Lower lobe of right lung (tissue), 2 donors: ENCODE data around the gene GTF2A2. TPM values are rescaled to one million over a fixed set of nuclear protein-coding genes. Genes with fewer than 3 reads are reported as not detected.

Source experiments
- ATAC-seq, 2 donors: fragments of 200-7000 bp; cut with Tn5 transposase; one replicate each; pipeline ENCODE4 v1.9.1; 2020 to 2022; ENCODE audit warnings: mild to moderate bottlenecking in 2 of 2, moderate library complexity in 2 of 2
- DNase-seq: peaks from one replicate; pipeline ENCODE4 v3.0.0-alpha.2; 2020
- H3K27ac ChIP-seq: fragments of 200-600 bp; one replicate; pipeline ENCODE4 v1.8.0; 2022
- H3K27me3 ChIP-seq: fragments of 200-600 bp; one replicate; pipeline ENCODE4 v1.8.0; 2022; ENCODE audit warnings: low read depth
- H3K36me3 ChIP-seq: fragments of 200-600 bp; one replicate; pipeline ENCODE4 v1.8.0; 2022; ENCODE audit warnings: mild to moderate bottlenecking
- H3K4me1 ChIP-seq: fragments of 200-600 bp; one replicate; pipeline ENCODE4 v1.8.0; 2022
- H3K4me3 ChIP-seq: fragments of 200-600 bp; one replicate; pipeline ENCODE4 v1.8.0; 2022; ENCODE audit warnings: mild to moderate bottlenecking
- H3K9me3 ChIP-seq: fragments of 200-600 bp; one replicate; pipeline ENCODE4 v1.8.0; 2022
- intact Hi-C: fragments of 100-400 bp; cut with DNase I; formaldehyde crosslinking; loops from one replicate; pipeline ENCODE4 v1.11.0; 2022
- total RNA-seq: library from RNA; stranded (reverse); fragmentation: NEBNext Ultra II Directional; extraction: Animal tissue kit (Norgen Biotek cat#: 25700); gene quantifications from one replicate; pipeline ENCODE4 v1.2.1, GENCODE V29; 2021
- TF ChIP-seq, protein P1 (sequence below): fragments of 200-600 bp; IDR thresholded peaks from one replicate; pipeline ENCODE4 v1.8.0; 2022; ENCODE audit warnings: antibody characterized with exemption, mild to moderate bottlenecking
- donor health status: DM: no; HTN: yes; CAD: no; lungs with severe emphysema.

GTF2A2 gene
- total RNA-seq, 1 donor from 2014 or later, result 89.4 TPM

DNA sequence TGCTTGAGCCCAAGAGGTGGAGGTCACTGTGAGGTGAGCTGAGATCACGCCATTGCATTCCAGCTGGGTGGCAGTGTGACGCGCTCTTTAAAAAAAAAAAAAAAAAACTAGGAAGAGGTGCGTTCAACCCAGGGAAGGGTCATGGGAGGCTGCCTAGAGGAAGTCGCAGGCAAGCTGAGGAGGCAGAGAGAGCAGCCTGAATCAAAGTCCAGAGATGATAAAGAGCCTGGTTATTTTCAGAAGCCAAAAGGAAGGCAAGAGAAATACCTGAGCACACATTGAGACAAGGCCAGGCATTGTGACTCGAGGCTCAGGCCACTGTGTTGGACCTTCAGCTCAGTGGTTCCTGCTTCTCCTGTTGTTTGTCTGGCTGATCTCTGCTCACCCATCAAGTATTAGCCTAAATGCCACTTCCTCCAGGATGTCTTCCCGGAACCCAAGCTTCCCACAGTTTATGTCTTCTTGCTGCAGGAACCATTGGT, 61.8 kb downstream of the GTF2A2 start:
- TF ChIP-seq, protein P1, sequence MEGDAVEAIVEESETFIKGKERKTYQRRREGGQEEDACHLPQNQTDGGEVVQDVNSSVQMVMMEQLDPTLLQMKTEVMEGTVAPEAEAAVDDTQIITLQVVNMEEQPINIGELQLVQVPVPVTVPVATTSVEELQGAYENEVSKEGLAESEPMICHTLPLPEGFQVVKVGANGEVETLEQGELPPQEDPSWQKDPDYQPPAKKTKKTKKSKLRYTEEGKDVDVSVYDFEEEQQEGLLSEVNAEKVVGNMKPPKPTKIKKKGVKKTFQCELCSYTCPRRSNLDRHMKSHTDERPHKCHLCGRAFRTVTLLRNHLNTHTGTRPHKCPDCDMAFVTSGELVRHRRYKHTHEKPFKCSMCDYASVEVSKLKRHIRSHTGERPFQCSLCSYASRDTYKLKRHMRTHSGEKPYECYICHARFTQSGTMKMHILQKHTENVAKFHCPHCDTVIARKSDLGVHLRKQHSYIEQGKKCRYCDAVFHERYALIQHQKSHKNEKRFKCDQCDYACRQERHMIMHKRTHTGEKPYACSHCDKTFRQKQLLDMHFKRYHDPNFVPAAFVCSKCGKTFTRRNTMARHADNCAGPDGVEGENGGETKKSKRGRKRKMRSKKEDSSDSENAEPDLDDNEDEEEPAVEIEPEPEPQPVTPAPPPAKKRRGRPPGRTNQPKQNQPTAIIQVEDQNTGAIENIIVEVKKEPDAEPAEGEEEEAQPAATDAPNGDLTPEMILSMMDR, result no peak
- ATAC-seq, result no peak
- Histone ChIP-seq H3K36me3 (no peaks in the 10 kb centered on the region), H3K4me3 (no peak overlapping the region), H3K4me1 (no peaks in the 10 kb centered on the region), H3K27ac (no peak overlapping the region), H3K9me3 (no peaks in the 10 kb centered on the region), H3K27me3 (no peaks in the 10 kb centered on the region)
- no peak for DNase-seq
- intact Hi-C loops, result no loop called here

DNA sequence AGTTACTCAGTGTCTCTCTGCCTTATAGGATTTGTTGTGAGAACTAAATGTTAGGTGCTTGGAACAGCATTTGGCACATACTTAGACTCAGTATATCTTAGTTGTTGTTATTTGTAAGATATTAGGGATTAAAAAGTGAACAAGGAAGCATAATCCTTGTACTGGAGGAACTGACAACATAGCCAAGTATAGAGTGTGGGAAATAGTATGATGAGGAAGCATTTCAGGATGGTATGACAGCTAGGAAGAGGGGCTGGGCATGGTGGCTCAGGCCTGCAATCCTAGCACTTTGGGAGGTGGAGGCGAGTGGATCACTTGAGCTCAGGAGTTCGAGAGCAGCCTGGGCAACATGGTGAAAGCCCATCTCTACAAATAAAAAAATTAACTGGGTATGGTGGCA, 62.3 kb downstream of the GTF2A2 start:
- TF ChIP-seq, protein P1, result no peak
- no peak overlapping the region for H3K27ac ChIP-seq
- peaks cover 3% of the 10 kb centered on the region for H3K27me3 ChIP-seq
- no peaks in the 10 kb centered on the region for H3K9me3 ChIP-seq
- H3K4me3 ChIP-seq, result no peak overlapping the region
- DNase-seq (no peak), ATAC-seq (no peak)
- intact Hi-C loops, result no loop called here
- H3K36me3 ChIP-seq, result no peaks in the 10 kb centered on the region
- H3K4me1 ChIP-seq, result no peaks in the 10 kb centered on the region

- ATAC-seq (peak; percentile 34 to 49), DNase-seq (no peak)
- H3K9me3 ChIP-seq, result no peaks in the 10 kb centered on the region
- H3K36me3 ChIP-seq, result no peaks in the 10 kb centered on the region
- TF ChIP-seq, protein P1, result no peak
- no peaks in the 10 kb centered on the region for H3K4me1 ChIP-seq
- intact Hi-C loops, result no loop called here
- H3K27me3 ChIP-seq, result peaks cover 7% of the 10 kb centered on the region
- H3K4me3 ChIP-seq, result no peak overlapping the region
- H3K27ac ChIP-seq, result no peak overlapping the region
Measured at GRCh38 chr15:59594493-59594942, 62.8 kb downstream of the GTF2A2 start.

- TF ChIP-seq, protein P1, result no peak
- Histone ChIP-seq H3K27me3 (peaks cover 7% of the 10 kb centered on the region), H3K4me1 (no peaks in the 10 kb centered on the region), H3K4me3 (no peak overlapping the region), H3K9me3 (no peaks in the 10 kb centered on the region), H3K36me3 (no peaks in the 10 kb centered on the region), H3K27ac (no peak overlapping the region)
- no peak for ATAC-seq
- intact Hi-C loops, result no loop called here
- DNase-seq, result no peak
Measured at GRCh38 chr15:59591356-59591755, 66.0 kb downstream of the GTF2A2 start.

DNA sequence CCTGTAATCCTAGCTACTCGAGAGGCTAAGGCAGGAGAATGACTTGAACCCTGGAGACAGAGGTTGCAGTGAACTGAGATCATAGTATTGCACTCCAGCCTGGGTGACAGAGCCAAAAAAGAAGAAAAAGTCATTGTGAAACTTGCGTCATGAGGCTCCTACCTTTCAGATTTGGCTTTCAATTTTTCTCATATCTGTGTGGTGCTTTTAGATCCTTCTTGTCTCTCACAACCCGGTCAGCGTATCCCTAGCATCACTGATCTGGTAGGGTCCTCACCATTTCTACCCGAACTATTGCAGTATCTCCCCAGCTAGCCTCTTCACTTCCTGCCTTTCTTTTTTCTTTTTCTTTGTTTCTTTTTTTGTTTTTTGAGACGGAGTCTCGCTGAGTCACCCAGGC, 67.3 kb downstream of the GTF2A2 start:
- no peak for ATAC-seq
- TF ChIP-seq, protein P1, result no peak
- Histone ChIP-seq H3K27ac (no peak overlapping the region), H3K4me1 (no peaks in the 10 kb centered on the region), H3K4me3 (no peak overlapping the region), H3K27me3 (peaks cover 7% of the 10 kb centered on the region), H3K36me3 (no peaks in the 10 kb centered on the region), H3K9me3 (no peaks in the 10 kb centered on the region)
- intact Hi-C loops, result no loop called here
- DNase-seq, result no peak

Other genes starting within 250 kb of the GTF2A2 start
- gene FAM81A, start 219.3 kb downstream of the GTF2A2 start, total RNA-seq, result 1.8 TPM
- 0.68 TPM for gene GCNT3, start 45.7 kb downstream of the GTF2A2 start, total RNA-seq
- 109 TPM for gene BNIP2, start 31.8 kb upstream of the GTF2A2 start, total RNA-seq